H1 (cell line): Measurements from ENCODE around the gene DNAJC17. TPM values are rescaled to one million over a fixed set of nuclear protein-coding genes. Genes with fewer than 3 reads are reported as not detected.

Experiments used
- CTCF ChIA-PET: fragments of 300-600 bp; sonication (Branson Sonifier 250); formaldehyde crosslinking; loops from one replicate; lab custom pipeline; 2021; ENCODE audit not compliant: partially characterized antibody; lab: Charles Lee
- POLR2A ChIA-PET: fragments of 300-600 bp; sonication (Branson Sonifier 250); formaldehyde crosslinking; loops from one replicate; lab custom pipeline; 2021; ENCODE audit warnings: inconsistent platforms; ENCODE audit not compliant: partially characterized antibody; lab: Charles Lee
- DNase-seq, 2 experiments: peaks; one replicate each; pipeline versions ENCODE4 v3.0.0 to v3.0.0-alpha.2; 2010 to 2022; ENCODE audit warnings: low spot score in 2 of 2, low read depth in 1 of 2, mixed read lengths in 1 of 2
- FAIRE-seq: peaks from 2 replicates; lab custom pipeline; 2011; peaks lifted over from hg19 to GRCh38; lab: Jason Lieb, UNC
- H2AFZ ChIP-seq: 2 replicates; pipeline ENCODE4 v1.8.1; 2012; ENCODE audit warnings: low read length, inconsistent platforms
- H2AK5ac ChIP-seq: 2 replicates; pipeline ENCODE4 v1.6.1; 2013; ENCODE audit warnings: low read depth, low read length
- H2BK120ac ChIP-seq: replicated peaks from 2 replicates; pipeline ENCODE3; 2013; ENCODE audit warnings: low read depth, low read length, inconsistent platforms
- H2BK12ac ChIP-seq: 2 replicates; pipeline ENCODE4 v1.6.1; 2013; ENCODE audit warnings: low read depth, low read length
- H2BK15ac ChIP-seq: 2 replicates; pipeline ENCODE4 v1.6.1; 2013; ENCODE audit warnings: low read length
- H2BK20ac ChIP-seq: 2 replicates; pipeline ENCODE4 v1.6.1; 2013; ENCODE audit warnings: low read length
- H2BK5ac ChIP-seq: 2 replicates; pipeline ENCODE4 v1.6.1; 2013; ENCODE audit warnings: low read depth, low read length
- H3K14ac ChIP-seq: 2 replicates; pipeline ENCODE4 v1.6.1; 2013; ENCODE audit warnings: inconsistent platforms; ENCODE audit not compliant: insufficient read length
- H3K18ac ChIP-seq: 2 replicates; pipeline ENCODE4 v1.6.1; 2013; ENCODE audit warnings: low read length; ENCODE audit errors: extremely low read depth
- H3K23ac ChIP-seq: 2 replicates; pipeline ENCODE4 v1.6.1; 2013; ENCODE audit warnings: inconsistent platforms; ENCODE audit not compliant: insufficient read length
- H3K23me2 ChIP-seq: 2 replicates; pipeline ENCODE4 v1.6.1; 2013; ENCODE audit warnings: low read depth, low read length
- H3K27ac ChIP-seq: 2 replicates; pipeline ENCODE4 v1.6.1; 2011; ENCODE audit warnings: low read depth, low read length, inconsistent platforms
- H3K27me3 ChIP-seq, 4 experiments: replicated peaks in 1 of 4; 1 replicate in 1 of 4; 2 replicates in 3 of 4; pipeline versions ENCODE4 v1.6.1 to v1.8.1; 2011 to 2013; ENCODE audit warnings: low read length in 3 of 4, mild to moderate bottlenecking in 3 of 4, inconsistent platforms in 2 of 4, mixed read lengths in 2 of 4, moderate library complexity in 1 of 4; ENCODE audit not compliant: control insufficient read depth in 3 of 4, insufficient read depth in 3 of 4; ENCODE audit errors: extremely low read depth in 1 of 4
- H3K36me3 ChIP-seq, 4 experiments: 2 replicates each; pipeline versions ENCODE4 v1.6.1 to v1.8.1; 2011 to 2013; ENCODE audit warnings: mild to moderate bottlenecking in 4 of 4, low read length in 3 of 4, moderate library complexity in 2 of 4, control low read depth in 1 of 4, inconsistent platforms in 1 of 4; ENCODE audit not compliant: insufficient read depth in 4 of 4, control insufficient read depth in 2 of 4
- H3K4ac ChIP-seq: replicated peaks from 2 replicates; pipeline ENCODE3; 2013; ENCODE audit warnings: low read length, low read depth, mixed read lengths, inconsistent platforms; ENCODE audit not compliant: insufficient read length
- H3K4me1 ChIP-seq, 4 experiments: replicated peaks in 1 of 4; 1 replicate in 1 of 4; 2 replicates in 3 of 4; pipeline versions ENCODE4 v1.6.1 to v1.8.1; 2011 to 2013; ENCODE audit warnings: low read length in 3 of 4, inconsistent platforms in 2 of 4, mixed read lengths in 1 of 4; ENCODE audit not compliant: insufficient read depth in 4 of 4, control insufficient read depth in 3 of 4
- H3K4me2 ChIP-seq, 2 experiments: 2 replicates each; pipeline versions ENCODE4 v1.6.1 to v1.8.1; 2011 to 2013; ENCODE audit warnings: low read depth in 2 of 2, low read length in 2 of 2, control low read depth in 1 of 2, inconsistent platforms in 1 of 2, mild to moderate bottlenecking in 1 of 2; ENCODE audit not compliant: insufficient read depth in 1 of 2
- H3K4me3 ChIP-seq, 4 experiments: fragments of 200-600, 300-600 bp in 1 of 4; sonication (generic), shearing (Covaris generic), sonication (Bioruptor Twin) in 1 of 4; 2 replicates each; pipeline versions ENCODE4 v1.5.1 to v1.8.1; 2011 to 2016; ENCODE audit warnings: low read length in 4 of 4, low read depth in 3 of 4, control low read depth in 2 of 4, inconsistent platforms in 2 of 4, mild to moderate bottlenecking in 2 of 4, mixed read lengths in 1 of 4, moderate library complexity in 1 of 4; ENCODE audit not compliant: insufficient read depth in 2 of 4; ENCODE audit errors: extremely low read depth in 1 of 4
- H3K56ac ChIP-seq: replicated peaks from 2 replicates; pipeline ENCODE3; 2013; ENCODE audit warnings: low read depth, mild to moderate bottlenecking, mixed read lengths, low read length, inconsistent platforms; ENCODE audit not compliant: insufficient read length
- H3K79me1 ChIP-seq: 2 replicates; pipeline ENCODE4 v1.6.1; 2013; ENCODE audit warnings: low read depth, low read length, control low read depth
- H3K79me2 ChIP-seq, 2 experiments: 2 replicates each; pipeline versions ENCODE4 v1.6.1 to v1.8.1; 2012 to 2013; ENCODE audit warnings: low read length in 2 of 2, mild to moderate bottlenecking in 2 of 2, inconsistent platforms in 1 of 2; ENCODE audit not compliant: insufficient read depth in 2 of 2, control insufficient read depth in 1 of 2
- H3K9ac ChIP-seq, 4 experiments: replicated peaks in 1 of 4; 1 replicate in 1 of 4; 2 replicates in 3 of 4; pipeline versions ENCODE4 v1.6.1 to v1.8.1; 2011 to 2013; ENCODE audit warnings: low read depth in 3 of 4, low read length in 3 of 4, control low read depth in 2 of 4, mild to moderate bottlenecking in 2 of 4, moderate library complexity in 2 of 4, inconsistent platforms in 1 of 4; ENCODE audit errors: extremely low read depth in 1 of 4
- H3K9me3 ChIP-seq, 2 experiments: 2 replicates each; pipeline versions ENCODE4 v1.6.1 to v1.8.1; 2012 to 2013; ENCODE audit warnings: mild to moderate bottlenecking in 2 of 2, moderate library complexity in 2 of 2, control low read depth in 1 of 2, inconsistent platforms in 1 of 2, low read depth in 1 of 2, low read length in 1 of 2, mixed read lengths in 1 of 2; ENCODE audit not compliant: insufficient read depth in 2 of 2
- H4K20me1 ChIP-seq, 2 experiments: replicated peaks in 1 of 2; 2 replicates each; pipeline versions ENCODE3 to v1.8.1; 2011 to 2013; ENCODE audit warnings: inconsistent platforms in 2 of 2, low read length in 2 of 2, mild to moderate bottlenecking in 1 of 2; ENCODE audit not compliant: insufficient read depth in 2 of 2, control insufficient read depth in 1 of 2
- H4K5ac ChIP-seq: 2 replicates; pipeline ENCODE4 v1.6.1; 2013; ENCODE audit warnings: low read length, low read depth, mixed read lengths, inconsistent platforms; ENCODE audit not compliant: insufficient read length
- H4K8ac ChIP-seq: 2 replicates; pipeline ENCODE4 v1.8.0; 2013; ENCODE audit warnings: mild to moderate bottlenecking, moderate library complexity, low read length, inconsistent platforms; ENCODE audit not compliant: insufficient read depth; ENCODE audit errors: extremely low read depth
- H4K91ac ChIP-seq: replicated peaks from 2 replicates; pipeline ENCODE3; 2013; ENCODE audit warnings: low read length, mixed read lengths, inconsistent platforms; ENCODE audit not compliant: insufficient read length
- CTBP2 ChIP-seq: IDR thresholded peaks from 2 replicates; pipeline ENCODE4 v1.7.0; 2011; ENCODE audit warnings: borderline replicate concordance, mild to moderate bottlenecking, moderate library complexity, mixed read lengths, low read length; ENCODE audit not compliant: insufficient read depth, insufficient read length
- GABPA ChIP-seq: IDR thresholded peaks from 2 replicates; pipeline ENCODE4 v1.6.1; 2011; ENCODE audit warnings: mild to moderate bottlenecking, low read length, moderate library complexity, borderline replicate concordance; ENCODE audit not compliant: insufficient read depth
- KDM5A ChIP-seq: fragments of 200-600 bp; IDR thresholded peaks from 2 replicates; pipeline ENCODE4 v1.7.1; 2012; ENCODE audit warnings: mild to moderate bottlenecking, low read length, inconsistent platforms, mixed read lengths
- NANOG ChIP-seq: IDR thresholded peaks from 2 replicates; pipeline ENCODE4 v1.6.1; 2011; ENCODE audit warnings: low read length, low read depth, mild to moderate bottlenecking, inconsistent platforms; ENCODE audit not compliant: insufficient read depth, poor library complexity, severe bottlenecking
- POLR2A ChIP-seq, 2 experiments: IDR thresholded peaks; 1 replicate in 1 of 2; 2 replicates in 1 of 2; pipeline ENCODE4 v1.6.1; 2011; ENCODE audit warnings: low read depth in 2 of 2, low read length in 2 of 2, mild to moderate bottlenecking in 2 of 2; ENCODE audit errors: control extremely low read depth in 1 of 2
- POU5F1 ChIP-seq: IDR thresholded peaks from 2 replicates; pipeline ENCODE4 v1.6.1; 2011; ENCODE audit warnings: low read depth, mild to moderate bottlenecking, low read length, moderate library complexity
- SP4 ChIP-seq: IDR thresholded peaks from 2 replicates; pipeline ENCODE4 v1.6.1; 2012; ENCODE audit warnings: low read length, inconsistent platforms
- ZNF274 ChIP-seq: IDR thresholded peaks from 2 replicates; pipeline ENCODE4 v1.7.0; 2012; ENCODE audit warnings: low read length, borderline replicate concordance; ENCODE audit errors: extremely low read depth
- WGBS, 2 experiments: shearing (Covaris generic) in 1 of 2; methylation state at CpG; one replicate each; pipeline versions ENCODE4 v1.1.6 to v1.1.7; 2013 to 2015; ENCODE audit warnings: low lambda C conversion rate in 2 of 2, mixed read lengths in 2 of 2, inconsistent platforms in 1 of 2, low coverage in 1 of 2, missing lambda C conversion rate in 1 of 2; ENCODE audit not compliant: insufficient replicate concordance in 2 of 2, insufficient coverage in 1 of 2, insufficient read length in 1 of 2; ENCODE audit errors: extremely low coverage in 1 of 2, missing lambda C conversion rate in 1 of 2; 5-methylcytosine and 5-hydroxymethylcytosine counted together
- polyA plus RNA-seq, 7 experiments: library from polyadenylated mRNA; depleted of rRNA in 3 of 7; stranded (reverse) in 5 of 7; unstranded in 2 of 7; fragments of >200 nt in 5 of 7; fragments of 200-250 nt in 2 of 7; gene quantifications; 1 replicate in 5 of 7; 2 replicates in 1 of 7; 4 replicates in 1 of 7; pipeline versions ENCODE4 v1.2.1 to v1.2.3, GENCODE V29; 2011 to 2013; ENCODE audit warnings: missing spikeins in 2 of 7, mixed read lengths in 2 of 7
- total RNA-seq: library from RNA; stranded (reverse); fragmentation: NEBNext Ultra II Directional; extraction: Animal tissue kit (Norgen Biotek cat#: 25700); gene quantifications from 2 replicates; pipeline ENCODE4 v1.2.1, GENCODE V29; 2021

The DNAJC17 gene
- total and polyA plus RNA-seq, 2 of the 8 experiments (the other 6 are each of a cell fraction or from before 2014, with no cell fraction given), result 39.5 to 45.4 TPM

GRCh38 chr15:40773902-40774301, 33.4 kb downstream of the DNAJC17 start:
- POLR2A ChIA-PET, result interaction anchor here (1.0 to 3.0 kb wide), 4 partner anchors 11 to 79 kb away, joined by 3 to 11 read pairs (median 4); partner anchors contain the start of genes GCHFR and RAD51
- Histone ChIP-seq H3K9me3 (no peaks in the 10 kb centered on the region), H4K5ac (no peak overlapping the region), H3K4me2 (no peak overlapping the region), H3K79me1 (no peaks in the 10 kb centered on the region; the same call in 1 of the 2 replicates), H4K91ac (no peak overlapping the region), H2BK20ac (no peak overlapping the region), H3K4ac (no peak overlapping the region), H3K9ac (no peak overlapping the region), H3K4me3 (no peak overlapping the region), H3K14ac (no peak overlapping the region), H2BK15ac (no peak overlapping the region), H3K56ac (no peak overlapping the region), H3K36me3 (peaks cover 0 to 20% (median 4%) of the 10 kb centered on the region in 4 experiments; a peak in 3 of 8 replicates), H2AFZ (no peak overlapping the region), H3K79me2 (no peaks in the 10 kb centered on the region), H4K20me1 (peaks cover 0 to 2% of the 10 kb centered on the region in 2 experiments), H2AK5ac (no peak overlapping the region), H3K4me1 (no peaks in the 10 kb centered on the region), H2BK12ac (no peak overlapping the region), H3K23me2 (no peaks in the 10 kb centered on the region), H3K23ac (no peak overlapping the region), H2BK120ac (no peak overlapping the region), H4K8ac (no peak overlapping the region), H3K18ac (no peak overlapping the region), H3K27ac (no peak overlapping the region), H3K27me3 (no peaks in the 10 kb centered on the region), H2BK5ac (no peak overlapping the region)
- DNase-seq, result no peak
- FAIRE-seq, result no peak
- WGBS, 2 experiments, result 90% methylated on average over 6 of the region's 6 CpGs; no CpG with 5 or more reads in 1 of the 2 experiments
- no peak for TF ChIP-seq POLR2A (IDR thresholded peaks at IDR 0.05; ENCODE audit: control extremely low read depth in 1 of 2, low read depth in 2 of 2, low read length in 2 of 2)
- no peak for TF ChIP-seq NANOG
- TF ChIP-seq SP4, result no peak
- TF ChIP-seq POU5F1, result no peak
- no peak for TF ChIP-seq GABPA
- no peak for TF ChIP-seq ZNF274
- no peak for TF ChIP-seq CTBP2
- TF ChIP-seq KDM5A, result no peak
- CTCF ChIA-PET, result interaction anchor here (0.6 to 15.3 kb wide), 7 partner anchors 10 to 98 kb away, joined by 3 to 184 read pairs (median 3); no protein-coding TSS in a partner anchor
